SK-N-MC (cell line): ENCODE data around the gene NME2.

ENCODE experiments used
- EZH2 ChIP-seq: fragments of 200-600 bp; sonication (generic); IDR thresholded peaks from one replicate; pipeline ENCODE4 v1.6.1; 2017; ENCODE audit warnings: antibody characterized with exemption
- POLR2AphosphoS5 ChIP-seq: IDR thresholded peaks from 2 replicates; pipeline ENCODE4 v1.6.1; 2012; ENCODE audit warnings: mild to moderate bottlenecking, low read depth, low read length, borderline replicate concordance

GRCh38 chr17:51149163-51149562, 17.0 kb upstream of the NME2 start:
- TF ChIP-seq POLR2AphosphoS5 (no peak), EZH2 (no peak)
